ENCODE results near the gene IRF6. TPM values are rescaled to one million over a fixed set of nuclear protein-coding genes. Genes with fewer than 3 reads are reported as not detected.

Gene IRF6
- total RNA-seq, 1 experiment from 2014 or later, result 35.2 TPM

DNA sequence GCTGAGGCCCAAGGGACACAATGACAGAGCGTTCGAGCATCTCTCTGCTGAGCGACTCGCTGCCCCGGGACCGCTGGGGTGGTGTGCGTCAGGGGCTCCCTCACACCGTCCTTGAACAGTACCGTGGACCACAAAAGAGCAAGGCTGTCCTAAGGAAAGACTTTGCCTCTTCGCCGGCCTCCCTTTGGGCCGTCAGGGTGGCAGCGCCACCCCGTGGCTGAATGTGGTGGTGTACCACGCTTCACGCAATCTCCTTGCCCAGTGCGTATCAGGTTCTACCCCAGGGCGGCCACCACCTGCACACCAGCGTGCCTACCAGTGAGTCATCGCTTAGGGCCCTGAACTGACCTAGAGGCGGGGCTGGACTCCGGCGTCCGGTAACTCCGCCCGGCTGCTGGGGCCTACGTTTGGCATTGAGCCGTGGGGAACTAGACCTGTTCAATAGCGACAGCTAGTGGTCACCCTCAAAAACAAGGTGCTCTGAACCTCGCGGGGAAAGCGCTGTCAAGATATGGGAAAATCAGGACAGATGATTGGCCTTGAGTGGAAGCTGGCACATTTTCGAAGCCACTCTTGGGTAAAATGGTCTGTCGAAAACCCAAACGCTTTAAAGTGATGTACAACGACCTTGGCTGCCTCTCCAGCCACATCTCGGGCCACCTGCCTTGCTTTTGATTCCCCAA is 58.2 kb downstream of the IRF6 start:
- ChIA-PET CTCF (interaction anchor here (0.8 to 2.0 kb wide), 17 partner anchors 10 to 180 kb away, joined by 3 to 11 read pairs (median 4); partner anchors contain the start of genes CAMK1G and IRF6), RAD21 (ENCODE audit: low non-redundant PET in 1 of 2, low total read pairs in 2 of 2, uncharacterized antibody in 2 of 2, unreplicated experiment in 2 of 2) (interaction anchor here in 1 of 2 experiments (0.7 kb wide), 1 partner anchor 171 kb away, joined by 3 read pairs; no protein-coding TSS in a partner anchor), POLR2A (interaction anchor here (1.0 kb wide), 1 partner anchor 98 kb away, joined by 3 read pairs; no protein-coding TSS in a partner anchor)
- Histone ChIP-seq H3K36me3 (ENCODE audit: control insufficient read depth in 1 of 2, insufficient read depth in 2 of 2, low read length in 2 of 2) (no peaks in the 10 kb centered on the region), H3K27me3 (ENCODE audit: insufficient read depth, low read length) (no peaks in the 10 kb centered on the region), H3K4me2 (ENCODE audit: low read length) (peak overlapping the region; percentile 30), H3K27ac (ENCODE audit: low read depth, low read length) (no peak overlapping the region), H4K20me1 (ENCODE audit: insufficient read depth) (no peaks in the 10 kb centered on the region), H3K4me1 (ENCODE audit: control insufficient read depth in 1 of 2, insufficient read depth in 2 of 2, low read length in 2 of 2) (peaks cover 0 to 14% of the 10 kb centered on the region in 2 experiments; a peak in 2 of 4 replicates), H3K9ac (ENCODE audit: low read length) (no peak overlapping the region), H3K9me3 (ENCODE audit: control insufficient read depth in 1 of 2, insufficient read depth in 1 of 2, low read depth in 1 of 2, low read length in 2 of 2) (no peaks in the 10 kb centered on the region), H3K4me3 (replicated peaks in 1 of 2; ENCODE audit: low read depth in 1 of 2, low read length in 2 of 2) (no peak overlapping the region), H2AFZ (ENCODE audit: low read depth, low read length, poor library complexity, severe bottlenecking) (peak overlapping the region; percentile 89), H3K79me2 (ENCODE audit: insufficient read depth, low read length) (no peaks in the 10 kb centered on the region), H3K9me2 (ENCODE audit: insufficient read depth) (no peaks in the 10 kb centered on the region)
- ATAC-seq (peak; percentile 100), DNase-seq (ENCODE audit: low read depth, low spot score) (peak; percentile 98)
- no TSS peak for BruUV-seq (replicated peaks)
- intact Hi-C loops (cut with micrococcal nuclease), result loop anchor here (1.0 to 2.0 kb wide), 6 partner anchors 37 to 179 kb away; partner anchors contain the start of gene C1orf74
- peak; percentile 93 for TF ChIP-seq CBX3 (IDR thresholded peaks at IDR 0.05; ENCODE audit: low read depth)
- TF ChIP-seq, protein P1, sequence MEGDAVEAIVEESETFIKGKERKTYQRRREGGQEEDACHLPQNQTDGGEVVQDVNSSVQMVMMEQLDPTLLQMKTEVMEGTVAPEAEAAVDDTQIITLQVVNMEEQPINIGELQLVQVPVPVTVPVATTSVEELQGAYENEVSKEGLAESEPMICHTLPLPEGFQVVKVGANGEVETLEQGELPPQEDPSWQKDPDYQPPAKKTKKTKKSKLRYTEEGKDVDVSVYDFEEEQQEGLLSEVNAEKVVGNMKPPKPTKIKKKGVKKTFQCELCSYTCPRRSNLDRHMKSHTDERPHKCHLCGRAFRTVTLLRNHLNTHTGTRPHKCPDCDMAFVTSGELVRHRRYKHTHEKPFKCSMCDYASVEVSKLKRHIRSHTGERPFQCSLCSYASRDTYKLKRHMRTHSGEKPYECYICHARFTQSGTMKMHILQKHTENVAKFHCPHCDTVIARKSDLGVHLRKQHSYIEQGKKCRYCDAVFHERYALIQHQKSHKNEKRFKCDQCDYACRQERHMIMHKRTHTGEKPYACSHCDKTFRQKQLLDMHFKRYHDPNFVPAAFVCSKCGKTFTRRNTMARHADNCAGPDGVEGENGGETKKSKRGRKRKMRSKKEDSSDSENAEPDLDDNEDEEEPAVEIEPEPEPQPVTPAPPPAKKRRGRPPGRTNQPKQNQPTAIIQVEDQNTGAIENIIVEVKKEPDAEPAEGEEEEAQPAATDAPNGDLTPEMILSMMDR (IDR thresholded peaks at IDR 0.05 in 2 of 3, conservative IDR thresholded peaks at IDR 0.05 in 1 of 3; ENCODE audit: borderline replicate concordance in 1 of 3, insufficient read depth in 1 of 3, low read depth in 2 of 3, low read length in 2 of 3), result peak; percentile 88 to 97 (median 94)
- peak; percentile 91 for TF ChIP-seq JUND (IDR thresholded peaks at IDR 0.05)
- TF ChIP-seq, protein P2, sequence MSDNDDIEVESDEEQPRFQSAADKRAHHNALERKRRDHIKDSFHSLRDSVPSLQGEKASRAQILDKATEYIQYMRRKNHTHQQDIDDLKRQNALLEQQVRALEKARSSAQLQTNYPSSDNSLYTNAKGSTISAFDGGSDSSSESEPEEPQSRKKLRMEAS (IDR thresholded peaks at IDR 0.05), result peak; percentile 94
- no peak for TF ChIP-seq SRF (IDR thresholded peaks at IDR 0.05; ENCODE audit: low read depth)
- peak; percentile 49 for TF ChIP-seq POLR2AphosphoS5 (IDR thresholded peaks at IDR 0.05; ENCODE audit: low read depth, low read length)
- peak; percentile 74 for TF ChIP-seq YY1 (IDR thresholded peaks at IDR 0.05; ENCODE audit: extremely low read depth, insufficient replicate concordance, low read depth, low read length)
- TF ChIP-seq POLR2A (IDR thresholded peaks at IDR 0.05; ENCODE audit: borderline replicate concordance, extremely low read depth, insufficient read depth, insufficient read length), result no peak
- peak; percentile 82 for TF ChIP-seq SP1 (IDR thresholded peaks at IDR 0.05; ENCODE audit: low read depth)
- peak; percentile 87 for TF ChIP-seq RAD21 (IDR thresholded peaks at IDR 0.05; ENCODE audit: low read depth)
- peak; percentile 82 for TF ChIP-seq FOSL1 (IDR thresholded peaks at IDR 0.05; ENCODE audit: low read depth)
- TF ChIP-seq, protein P3, sequence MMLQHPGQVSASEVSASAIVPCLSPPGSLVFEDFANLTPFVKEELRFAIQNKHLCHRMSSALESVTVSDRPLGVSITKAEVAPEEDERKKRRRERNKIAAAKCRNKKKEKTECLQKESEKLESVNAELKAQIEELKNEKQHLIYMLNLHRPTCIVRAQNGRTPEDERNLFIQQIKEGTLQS (IDR thresholded peaks at IDR 0.05), result no peak
